ENCODE results near the gene ISCA2.

Gene ISCA2

GRCh38 chr14:74483321-74483720 is 10.2 kb upstream of the ISCA2 start:
- DNase-seq (ENCODE audit: low read depth) = no peak

- DNase-seq (ENCODE audit: low read depth) = no peak
Measured at GRCh38 chr14:74486164-74486563, 7.4 kb upstream of the ISCA2 start.

GRCh38 chr14:74488786-74489397 is 4.7 kb upstream of the ISCA2 start:
- no peak for DNase-seq (ENCODE audit: low read depth)

GRCh38 chr14:74490486-74490885 is 3.1 kb upstream of the ISCA2 start:
- DNase-seq (ENCODE audit: low read depth) = no peak

GRCh38 chr14:74491956-74492775 is 1.4 kb upstream of the ISCA2 start:
- DNase-seq (ENCODE audit: low read depth) = no peak

GRCh38 chr14:74492776-74493342 is 706 bp upstream of the ISCA2 start, which contains the start of gene NPC2:
Gene NPC2 (minus strand): TSS chr14:74493305. CDS start chr14:74493274, 31 bp downstream.
- no peak for DNase-seq (ENCODE audit: low read depth)

GRCh38 chr14:74495356-74495755 is 1.8 kb downstream of the ISCA2 start:
- no peak for DNase-seq (ENCODE audit: low read depth)

GRCh38 chr14:74500417-74501134 is 7.0 kb downstream of the ISCA2 start:
- DNase-seq (ENCODE audit: low read depth) = no peak

- DNase-seq (ENCODE audit: low read depth) = no peak
Measured at GRCh38 chr14:74501135-74501614, 7.6 kb downstream of the ISCA2 start.

- DNase-seq (ENCODE audit: low read depth) = no peak
Measured at GRCh38 chr14:74501691-74502090, 8.1 kb downstream of the ISCA2 start.

GRCh38 chr14:74502236-74503019 is 8.9 kb downstream of the ISCA2 start:
- no peak for DNase-seq (ENCODE audit: low read depth)

- no peak for DNase-seq (ENCODE audit: low read depth)
Measured at GRCh38 chr14:74503291-74503937, 9.8 kb downstream of the ISCA2 start.

GRCh38 chr14:74503938-74504335 is 10.4 kb downstream of the ISCA2 start:
- no peak for DNase-seq (ENCODE audit: low read depth)

GRCh38 chr14:74504412-74504811 is 10.8 kb downstream of the ISCA2 start:
- no peak for DNase-seq (ENCODE audit: low read depth)

- DNase-seq (ENCODE audit: low read depth) = no peak
Measured at GRCh38 chr14:74504874-74505720, 11.5 kb downstream of the ISCA2 start.

- no peak for DNase-seq (ENCODE audit: low read depth)
Measured at GRCh38 chr14:74505831-74506230, 12.3 kb downstream of the ISCA2 start.

GRCh38 chr14:74506411-74506851 is 12.9 kb downstream of the ISCA2 start:
- no peak for DNase-seq (ENCODE audit: low read depth)

GRCh38 chr14:74507085-74507484 is 13.5 kb downstream of the ISCA2 start:
- no peak for DNase-seq (ENCODE audit: low read depth)

GRCh38 chr14:74507840-74508239 is 14.3 kb downstream of the ISCA2 start:
- DNase-seq (ENCODE audit: low read depth) = no peak

GRCh38 chr14:74508292-74508731 is 14.7 kb downstream of the ISCA2 start:
- DNase-seq (ENCODE audit: low read depth) = no peak
